PC-3 (cell line): ENCODE data around the gene APOBEC3G. TPM values are rescaled to one million over a fixed set of nuclear protein-coding genes. Genes with fewer than 3 reads are reported as not detected.

Source experiments
- ATAC-seq: fragments of 200-7000 bp; cut with Tn5 transposase; 2 replicates; pipeline ENCODE4 v1.9.1; 2020; ENCODE audit warnings: mild to moderate bottlenecking, moderate library complexity
- BruUV-seq: library from RNA; stranded (reverse); fragments of 400-500 nt; replicated peaks from 2 replicates; lab custom pipeline; 2021; lab: Mats Ljungman, UMichigan
- CTCF ChIA-PET: fragments of 300-600 bp; sonication (Branson Sonifier 250); formaldehyde crosslinking; loops from one replicate; lab custom pipeline; 2022; ENCODE audit warnings: antibody characterized with exemption; lab: Charles Lee
- POLR2A ChIA-PET: fragments of 300-600 bp; sonication (Branson Sonifier 250); formaldehyde crosslinking; loops from one replicate; lab custom pipeline; 2022; ENCODE audit warnings: antibody characterized with exemption; ENCODE audit not compliant: unreplicated experiment; lab: Charles Lee
- DNase-seq: peaks from one replicate; pipeline ENCODE4 v3.0.0-alpha.2; 2015
- H2AFZ ChIP-seq: fragments of 300-600 bp; sonication (generic); 2 replicates; pipeline ENCODE4 v1.6.0; 2016; ENCODE audit warnings: antibody characterized with exemption, low read length
- H3F3A ChIP-seq: fragments of 300-600 bp; sonication (generic); one replicate; pipeline ENCODE4 v1.6.0; 2017; ENCODE audit warnings: antibody characterized with exemption, low read length, control low read depth, mild to moderate bottlenecking; ENCODE audit not compliant: unreplicated experiment
- H3K27ac ChIP-seq: fragments of 300-600 bp; sonication (generic); 2 replicates; pipeline ENCODE4 v1.5.1; 2016; ENCODE audit warnings: mild to moderate bottlenecking, low read length
- H3K27me3 ChIP-seq: fragments of 300-600 bp; sonication (generic); 2 replicates; pipeline ENCODE4 v1.6.1; 2016; ENCODE audit warnings: low read length, mixed read lengths
- H3K36me3 ChIP-seq: fragments of 300-600 bp; sonication (generic); 2 replicates; pipeline ENCODE4 v1.6.1; 2016; ENCODE audit warnings: low read depth, mixed run types, low read length, mixed read lengths
- H3K4me1 ChIP-seq: fragments of 300-600 bp; sonication (generic); 2 replicates; pipeline ENCODE4 v1.5.1; 2016; ENCODE audit warnings: low read length; ENCODE audit not compliant: insufficient read depth
- H3K4me2 ChIP-seq: fragments of 300-600 bp; sonication (generic); 2 replicates; pipeline ENCODE4 v1.6.0; 2016; ENCODE audit warnings: low read length
- H3K4me3 ChIP-seq: fragments of 300-600 bp; sonication (generic); 2 replicates; pipeline ENCODE4 v1.5.1; 2016; ENCODE audit warnings: mild to moderate bottlenecking, low read length, mixed read lengths
- H3K79me2 ChIP-seq: fragments of 300-600 bp; sonication (generic); 2 replicates; pipeline ENCODE4 v1.6.1; 2017; ENCODE audit warnings: low read length, mixed read lengths
- H3K9ac ChIP-seq: fragments of 300-600 bp; sonication (generic); 2 replicates; pipeline ENCODE4 v1.6.0; 2016; ENCODE audit warnings: mild to moderate bottlenecking, low read length
- H3K9me2 ChIP-seq: fragments of 300-600 bp; sonication (generic); replicated peaks from 2 replicates; pipeline ENCODE4 v1.6.1; 2016; ENCODE audit warnings: mixed run types, low read length, mixed read lengths
- H3K9me3 ChIP-seq: fragments of 300-600 bp; sonication (generic); 2 replicates; pipeline ENCODE4 v1.6.1; 2016; ENCODE audit warnings: low read length, mixed read lengths
- H4K20me1 ChIP-seq: fragments of 300-600 bp; sonication (generic); 2 replicates; pipeline ENCODE4 v1.6.1; 2016; ENCODE audit warnings: low read length, mixed read lengths
- CTCF ChIP-seq: fragments of 300-600 bp; sonication (generic); conservative IDR thresholded peaks from 2 replicates; pipeline ENCODE4 v1.5.1; 2017; ENCODE audit warnings: antibody characterized with exemption, low read depth, mild to moderate bottlenecking, low read length
- EZH2 ChIP-seq: fragments of 300-600 bp; sonication (generic); IDR thresholded peaks from one replicate; pipeline ENCODE4 v1.6.1; 2017; ENCODE audit warnings: antibody characterized with exemption, mild to moderate bottlenecking, low read length; ENCODE audit not compliant: unreplicated experiment
- EZH2phosphoT487 ChIP-seq: fragments of 300-600 bp; sonication (generic); IDR thresholded peaks from 2 replicates; pipeline ENCODE4 v1.6.1; 2018; ENCODE audit warnings: mild to moderate bottlenecking, antibody characterized with exemption, low read length, borderline replicate concordance
- intact Hi-C: fragments of 100-400 bp; cut with micrococcal nuclease; formaldehyde crosslinking; loops from 2 replicates; pipeline ENCODE4 v1.9.0; 2023
- total RNA-seq: library from RNA; depleted of rRNA; stranded (reverse); fragments of >200 nt; gene quantifications from 2 replicates; pipeline ENCODE4 v1.2.3, GENCODE V29; 2014

The APOBEC3G gene
- total RNA-seq, 1 experiment from 2014 or later = 4.4 TPM

DNA sequence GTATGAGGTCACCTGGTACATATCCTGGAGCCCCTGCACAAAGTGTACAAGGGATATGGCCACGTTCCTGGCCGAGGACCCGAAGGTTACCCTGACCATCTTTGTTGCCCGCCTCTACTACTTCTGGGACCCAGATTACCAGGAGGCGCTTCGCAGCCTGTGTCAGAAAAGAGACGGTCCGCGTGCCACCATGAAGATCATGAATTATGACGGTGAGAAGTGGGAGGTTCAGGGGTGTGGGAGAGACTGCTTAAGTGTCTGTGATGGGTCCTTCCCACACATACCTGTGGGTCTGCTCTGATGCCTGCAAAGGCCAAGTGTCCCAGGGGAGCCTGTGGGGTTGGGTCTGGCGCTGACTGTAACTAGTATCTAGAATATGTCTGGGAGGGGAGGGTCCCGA is 3.9 kb downstream of the APOBEC3G start:
- Histone ChIP-seq H3F3A (no peaks in the 10 kb centered on the region), H3K4me1 (no peaks in the 10 kb centered on the region), H3K9me3 (no peaks in the 10 kb centered on the region), H4K20me1 (no peaks in the 10 kb centered on the region), H3K4me3 (no peak overlapping the region), H3K9ac (no peak overlapping the region), H3K27me3 (no peaks in the 10 kb centered on the region), H2AFZ (no peak overlapping the region), H3K27ac (no peak overlapping the region), H3K4me2 (no peak overlapping the region), H3K36me3 (no peaks in the 10 kb centered on the region), H3K79me2 (no peaks in the 10 kb centered on the region), H3K9me2 (no peaks in the 10 kb centered on the region)
- intact Hi-C loops = no loop called here
- DNase-seq = no peak
- ChIA-PET CTCF (no interaction called here), POLR2A (no interaction called here)
- no peak for ATAC-seq
- TF ChIP-seq CTCF (no peak), EZH2phosphoT487 (no peak), EZH2 (no peak)
- BruUV-seq = no TSS peak

DNA sequence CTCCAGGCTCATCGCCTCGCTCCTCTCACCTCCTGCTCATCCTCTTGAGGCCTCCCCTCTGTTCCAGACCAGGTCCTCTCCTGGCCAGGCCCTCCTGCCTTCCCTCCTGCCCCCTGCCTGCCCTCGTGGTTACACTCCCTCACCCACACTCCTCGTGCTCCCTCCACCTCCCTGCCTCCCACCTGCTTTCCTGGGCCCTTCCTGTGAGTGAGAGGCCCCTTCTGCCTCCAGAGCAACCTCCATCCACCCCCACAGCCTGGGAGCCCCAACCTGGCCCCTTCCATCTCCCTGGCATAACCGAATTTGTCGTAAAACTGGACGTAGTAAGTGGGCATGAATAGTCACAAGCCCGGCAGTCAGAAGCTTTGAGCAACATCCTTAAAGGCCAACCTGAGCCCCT is 4.5 kb downstream of the APOBEC3G start:
- H3F3A ChIP-seq = no peaks in the 10 kb centered on the region
- H4K20me1 ChIP-seq = no peaks in the 10 kb centered on the region
- no peaks in the 10 kb centered on the region for H3K4me1 ChIP-seq
- H3K9me2 ChIP-seq = no peaks in the 10 kb centered on the region
- no TSS peak for BruUV-seq
- no peak overlapping the region for H3K9ac ChIP-seq
- TF ChIP-seq EZH2phosphoT487 (no peak), CTCF (no peak), EZH2 (no peak)
- ATAC-seq (no peak), DNase-seq (no peak)
- ChIA-PET POLR2A (no interaction called here), CTCF (no interaction called here)
- H3K36me3 ChIP-seq = no peaks in the 10 kb centered on the region
- no peak overlapping the region for H3K4me2 ChIP-seq
- intact Hi-C loops = no loop called here
- no peak overlapping the region for H3K4me3 ChIP-seq
- no peak overlapping the region for H3K27ac ChIP-seq
- no peak overlapping the region for H2AFZ ChIP-seq
- H3K27me3 ChIP-seq = no peaks in the 10 kb centered on the region
- no peaks in the 10 kb centered on the region for H3K79me2 ChIP-seq
- H3K9me3 ChIP-seq = no peaks in the 10 kb centered on the region

GRCh38 chr22:39083212-39084165 is 6.4 kb downstream of the APOBEC3G start:
- DNase-seq (no peak), ATAC-seq (no peak)
- H3K36me3 ChIP-seq = no peaks in the 10 kb centered on the region
- no TSS peak for BruUV-seq
- no peak for TF ChIP-seq EZH2
- no peak for TF ChIP-seq CTCF
- TF ChIP-seq EZH2phosphoT487 = no peak
- POLR2A ChIA-PET = no interaction called here
- CTCF ChIA-PET = no interaction called here
- H3K27me3 ChIP-seq = no peaks in the 10 kb centered on the region
- H3K9me3 ChIP-seq = no peaks in the 10 kb centered on the region
- no peak overlapping the region for H2AFZ ChIP-seq
- H3K9ac ChIP-seq = no peak overlapping the region
- no peak overlapping the region for H3K4me2 ChIP-seq
- H3K27ac ChIP-seq = no peak overlapping the region
- H3K4me3 ChIP-seq = no peak overlapping the region
- no peaks in the 10 kb centered on the region for H3F3A ChIP-seq
- H4K20me1 ChIP-seq = no peaks in the 10 kb centered on the region
- no peaks in the 10 kb centered on the region for H3K9me2 ChIP-seq
- H3K79me2 ChIP-seq = no peaks in the 10 kb centered on the region
- no peaks in the 10 kb centered on the region for H3K4me1 ChIP-seq
- intact Hi-C loops = no loop called here
